ENCODE data around the gene EPB41L1.

DNA sequence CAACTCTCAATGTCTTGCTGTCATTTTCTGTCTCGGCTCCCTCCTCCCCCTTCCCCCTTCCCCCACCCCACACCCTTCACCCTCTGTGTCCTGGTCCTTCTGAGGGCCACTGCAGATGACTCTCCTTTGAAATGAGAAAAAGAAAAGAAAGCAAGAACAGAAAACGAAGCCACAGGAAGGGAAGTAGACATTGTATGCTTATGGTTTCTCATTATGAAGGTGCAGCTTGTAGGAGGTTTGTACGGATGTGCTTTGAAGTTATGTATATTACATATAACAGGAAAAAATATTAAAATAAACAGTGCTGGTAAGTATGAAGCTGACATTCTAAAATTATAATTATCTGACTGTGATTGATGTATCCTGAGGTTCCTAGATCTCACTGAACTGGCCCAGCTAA is 75.5 kb downstream of the EPB41L1 start:
- TF ChIP-seq EZH2 (IDR thresholded peaks at IDR 0.05; ENCODE audit: low read length): no peak
- TF ChIP-seq, protein P1, sequence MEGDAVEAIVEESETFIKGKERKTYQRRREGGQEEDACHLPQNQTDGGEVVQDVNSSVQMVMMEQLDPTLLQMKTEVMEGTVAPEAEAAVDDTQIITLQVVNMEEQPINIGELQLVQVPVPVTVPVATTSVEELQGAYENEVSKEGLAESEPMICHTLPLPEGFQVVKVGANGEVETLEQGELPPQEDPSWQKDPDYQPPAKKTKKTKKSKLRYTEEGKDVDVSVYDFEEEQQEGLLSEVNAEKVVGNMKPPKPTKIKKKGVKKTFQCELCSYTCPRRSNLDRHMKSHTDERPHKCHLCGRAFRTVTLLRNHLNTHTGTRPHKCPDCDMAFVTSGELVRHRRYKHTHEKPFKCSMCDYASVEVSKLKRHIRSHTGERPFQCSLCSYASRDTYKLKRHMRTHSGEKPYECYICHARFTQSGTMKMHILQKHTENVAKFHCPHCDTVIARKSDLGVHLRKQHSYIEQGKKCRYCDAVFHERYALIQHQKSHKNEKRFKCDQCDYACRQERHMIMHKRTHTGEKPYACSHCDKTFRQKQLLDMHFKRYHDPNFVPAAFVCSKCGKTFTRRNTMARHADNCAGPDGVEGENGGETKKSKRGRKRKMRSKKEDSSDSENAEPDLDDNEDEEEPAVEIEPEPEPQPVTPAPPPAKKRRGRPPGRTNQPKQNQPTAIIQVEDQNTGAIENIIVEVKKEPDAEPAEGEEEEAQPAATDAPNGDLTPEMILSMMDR (optimal IDR thresholded peaks at IDR 0.05 in 1 of 3, IDR thresholded peaks at IDR 0.05 in 1 of 3, conservative IDR thresholded peaks at IDR 0.05 in 1 of 3; ENCODE audit: extremely low read depth in 1 of 3, insufficient read depth in 2 of 3, low read length in 3 of 3): no peak
